ENCODE results near the gene ATG13. TPM values are rescaled to one million over a fixed set of nuclear protein-coding genes. Genes with fewer than 3 reads are reported as not detected.

Gene ATG13
- total RNA-seq, 6 donors from 2014 or later: 54.9 to 122 (median 64.9) TPM

- Histone ChIP-seq H3K4me1 (peaks cover 22 to 46% (median 37%) of the 10 kb centered on the region in 4 donors), H3K9me3 (no peaks in the 10 kb centered on the region), H3K4me3 (no peak overlapping the region), H3K27ac (no peak overlapping the region), H3K36me3 (no peaks in the 10 kb centered on the region), H3K27me3 (no peaks in the 10 kb centered on the region)
- TF ChIP-seq POLR2AphosphoS5 (IDR thresholded peaks at IDR 0.05): no peak
- ATAC-seq (ENCODE audit: low FRiP score in 2 of 2) (no peak), DNase-seq (no peak)
- WGBS, 2 donors: 86 to 87% methylated on average over 5 of the region's 5 CpGs
Observed at GRCh38 chr11:46588131-46588530, 29.2 kb upstream of the ATG13 start.

GRCh38 chr11:46588915-46589314, 28.4 kb upstream of the ATG13 start:
- Histone ChIP-seq H3K4me1 (peaks cover 24 to 49% (median 37%) of the 10 kb centered on the region in 4 donors), H3K4me3 (no peak overlapping the region), H3K36me3 (no peaks in the 10 kb centered on the region), H3K27me3 (no peaks in the 10 kb centered on the region), H3K9me3 (no peaks in the 10 kb centered on the region), H3K27ac (no peak overlapping the region)
- TF ChIP-seq POLR2A (IDR thresholded peaks at IDR 0.05) (no peak), EP300 (IDR thresholded peaks at IDR 0.05) (no peak), POLR2AphosphoS5 (IDR thresholded peaks at IDR 0.05) (no peak)
- TF ChIP-seq, protein P1, sequence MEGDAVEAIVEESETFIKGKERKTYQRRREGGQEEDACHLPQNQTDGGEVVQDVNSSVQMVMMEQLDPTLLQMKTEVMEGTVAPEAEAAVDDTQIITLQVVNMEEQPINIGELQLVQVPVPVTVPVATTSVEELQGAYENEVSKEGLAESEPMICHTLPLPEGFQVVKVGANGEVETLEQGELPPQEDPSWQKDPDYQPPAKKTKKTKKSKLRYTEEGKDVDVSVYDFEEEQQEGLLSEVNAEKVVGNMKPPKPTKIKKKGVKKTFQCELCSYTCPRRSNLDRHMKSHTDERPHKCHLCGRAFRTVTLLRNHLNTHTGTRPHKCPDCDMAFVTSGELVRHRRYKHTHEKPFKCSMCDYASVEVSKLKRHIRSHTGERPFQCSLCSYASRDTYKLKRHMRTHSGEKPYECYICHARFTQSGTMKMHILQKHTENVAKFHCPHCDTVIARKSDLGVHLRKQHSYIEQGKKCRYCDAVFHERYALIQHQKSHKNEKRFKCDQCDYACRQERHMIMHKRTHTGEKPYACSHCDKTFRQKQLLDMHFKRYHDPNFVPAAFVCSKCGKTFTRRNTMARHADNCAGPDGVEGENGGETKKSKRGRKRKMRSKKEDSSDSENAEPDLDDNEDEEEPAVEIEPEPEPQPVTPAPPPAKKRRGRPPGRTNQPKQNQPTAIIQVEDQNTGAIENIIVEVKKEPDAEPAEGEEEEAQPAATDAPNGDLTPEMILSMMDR (IDR thresholded peaks at IDR 0.05): no peak
- ATAC-seq (ENCODE audit: low FRiP score in 2 of 2) (no peak), DNase-seq (no peak)

DNA sequence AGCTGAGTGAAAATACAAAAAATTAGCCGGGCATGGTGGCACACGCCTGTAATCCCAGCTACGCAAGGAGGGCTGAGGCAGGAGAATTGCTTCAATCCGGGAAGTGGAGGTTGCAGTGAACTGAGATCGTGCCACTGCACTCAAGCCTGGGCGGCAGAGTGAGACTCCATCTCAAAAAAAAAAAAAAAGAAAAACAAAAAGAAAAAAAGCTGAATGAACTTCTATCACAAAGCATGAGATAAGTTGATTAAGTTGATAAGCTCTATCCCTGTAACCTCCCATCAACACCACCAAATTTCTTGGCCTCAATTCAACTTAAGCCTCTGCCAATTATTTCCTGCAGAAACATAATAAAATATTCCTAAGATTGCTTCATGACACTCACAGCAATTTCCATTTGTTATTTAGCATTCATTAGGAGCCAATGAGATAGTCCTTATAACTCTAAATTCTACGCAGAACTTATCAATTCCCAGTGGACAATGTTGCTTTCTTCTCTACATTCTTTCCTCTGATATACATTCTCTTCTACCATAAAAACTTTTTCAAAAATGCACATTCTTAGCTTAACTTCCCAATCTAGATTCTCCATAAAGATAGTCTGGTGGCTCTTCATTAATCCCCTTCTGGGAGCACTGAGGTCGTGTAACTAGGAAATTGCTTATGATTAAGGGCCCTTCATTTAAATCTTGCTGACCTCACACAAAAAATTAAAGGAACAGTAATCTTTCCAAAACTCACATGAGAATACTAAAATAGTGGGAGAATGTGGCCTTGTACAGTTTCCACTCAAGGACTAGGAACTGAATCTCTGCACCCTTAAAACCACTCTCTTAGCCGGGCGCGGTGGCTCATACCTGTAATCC, 26.4 kb upstream of the ATG13 start:
- ATAC-seq (ENCODE audit: low FRiP score in 2 of 2): no peak
- Histone ChIP-seq H3K4me1 (peaks cover 24 to 50% (median 40%) of the 10 kb centered on the region in 4 donors), H3K9me3 (no peaks in the 10 kb centered on the region), H3K36me3 (no peaks in the 10 kb centered on the region), H3K27ac (peak overlapping the region in 1 of 4 donors; percentile 62), H3K27me3 (no peaks in the 10 kb centered on the region), H3K4me3 (peak overlapping the region in 2 of 4 donors; percentile 9 to 21)
- WGBS, 2 donors: 51 to 56% methylated on average over 11 of the region's 11 CpGs
- TF ChIP-seq, protein P1 (IDR thresholded peaks at IDR 0.05): no peak
- TF ChIP-seq POLR2A (IDR thresholded peaks at IDR 0.05): no peak
- TF ChIP-seq POLR2AphosphoS5 (IDR thresholded peaks at IDR 0.05): no peak
- no peak for TF ChIP-seq EP300 (IDR thresholded peaks at IDR 0.05)
- DNase-seq: no peak

GRCh38 chr11:46593550-46594373, 23.6 kb upstream of the ATG13 start, which contains the start of gene AMBRA1:
TSS of gene AMBRA1 (minus strand) at chr11:46594023. CDS start at chr11:46548380, 45,643 bp downstream.
- peak within 1 kb of the TSS; percentile 81 to 95 (median 85) for H3K4me3 ChIP-seq
- 1 to 2% methylated on average over 38 to 50 of the region's 54 CpGs for WGBS, 2 donors
- ATAC-seq (ENCODE audit: low FRiP score in 2 of 2) (peak; percentile 95 to 98), DNase-seq (peak; percentile 91 to 92)
- no peaks in the 10 kb centered on the region for H3K27me3 ChIP-seq
- peak within 1 kb of the TSS; percentile 81 to 92 (median 89) for H3K27ac ChIP-seq
- H3K4me1 ChIP-seq: peaks cover 24 to 50% (median 37%) of the 10 kb centered on the region in 4 donors
- peak; percentile 22 to 78 for TF ChIP-seq POLR2AphosphoS5 (IDR thresholded peaks at IDR 0.05)
- peak in 3 of 4 donors; percentile 46 to 69 (median 54) for TF ChIP-seq POLR2A (IDR thresholded peaks at IDR 0.05)
- TF ChIP-seq EP300 (IDR thresholded peaks at IDR 0.05): peak in 1 of 4 donors; percentile 30
- TF ChIP-seq, protein P1 (IDR thresholded peaks at IDR 0.05): no peak
- H3K9me3 ChIP-seq: no peaks in the 10 kb centered on the region
- no peaks in the 10 kb centered on the region for H3K36me3 ChIP-seq

DNA sequence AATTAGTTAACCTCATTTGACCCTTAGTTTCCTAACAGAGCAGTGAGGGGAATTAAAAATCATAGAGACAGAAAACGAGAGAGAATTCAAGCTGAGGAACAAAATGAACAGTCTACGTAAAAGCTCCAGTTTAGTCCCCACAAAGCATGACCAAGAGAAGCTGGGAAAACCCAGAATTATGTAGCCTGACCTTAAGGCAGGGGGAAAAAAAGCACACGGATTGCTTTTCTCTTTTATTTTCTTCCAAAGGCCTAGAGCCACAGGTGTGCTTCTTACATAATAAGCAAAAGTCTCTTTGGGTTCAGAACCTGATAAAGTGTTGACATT, 23.0 kb upstream of the ATG13 start:
- H3K27me3 ChIP-seq: no peaks in the 10 kb centered on the region
- H3K4me3 ChIP-seq: peak overlapping the region in 3 of 4 donors; percentile 81 to 88 (median 82)
- no peak for TF ChIP-seq POLR2A (IDR thresholded peaks at IDR 0.05)
- TF ChIP-seq POLR2AphosphoS5 (IDR thresholded peaks at IDR 0.05): no peak
- TF ChIP-seq, protein P1 (IDR thresholded peaks at IDR 0.05): no peak
- TF ChIP-seq EP300 (IDR thresholded peaks at IDR 0.05): no peak
- ATAC-seq (ENCODE audit: low FRiP score in 2 of 2): no peak
- DNase-seq: no peak
- H3K9me3 ChIP-seq: no peaks in the 10 kb centered on the region
- peak overlapping the region; percentile 81 to 92 (median 89) for H3K27ac ChIP-seq
- H3K4me1 ChIP-seq: peaks cover 24 to 46% (median 33%) of the 10 kb centered on the region in 4 donors
- WGBS, 2 donors: 36 to 39% methylated on average over 3 of the region's 3 CpGs
- H3K36me3 ChIP-seq: no peaks in the 10 kb centered on the region
